ENCODE results near the gene DHRS2.

DHRS2 gene

DNA sequence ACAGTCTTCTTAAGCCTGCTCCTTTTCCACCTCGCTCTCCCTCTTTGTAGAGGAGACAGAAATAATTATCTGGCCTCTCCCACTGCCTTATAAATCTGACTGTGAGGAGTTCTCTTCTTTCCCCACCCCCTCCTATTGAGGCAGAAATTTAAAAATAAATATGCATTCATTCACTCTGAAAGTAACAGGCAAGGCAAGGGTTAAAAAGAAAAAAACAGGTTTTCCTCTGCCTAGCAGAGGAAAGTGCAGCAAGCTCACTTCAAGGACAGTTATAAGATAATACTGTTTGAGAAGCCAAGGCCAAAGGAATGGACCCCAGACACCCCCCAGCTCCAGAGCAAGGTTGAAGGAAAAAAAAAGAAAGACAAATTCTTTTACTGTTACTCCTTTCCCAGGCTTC lies 56.3 kb downstream of the DHRS2 start:
- H3K4me3 ChIP-seq (ENCODE audit: low read depth, low read length), result no peak overlapping the region
- DNase-seq (ENCODE audit: low read depth), result no peak
- no peak for TF ChIP-seq CTCF (IDR thresholded peaks at IDR 0.05; ENCODE audit: low read depth, low read length, missing control alignments)

- TF ChIP-seq CTCF (IDR thresholded peaks at IDR 0.05; ENCODE audit: low read depth, low read length, missing control alignments), result no peak
- H3K4me3 ChIP-seq (ENCODE audit: low read depth, low read length), result no peak overlapping the region
- no peak for DNase-seq (ENCODE audit: low read depth)
These were observed 57.1 kb downstream of the DHRS2 start for GRCh38 chr14:23693252-23693775.

GRCh38 chr14:23694085-23694948 lies 58.2 kb downstream of the DHRS2 start:
- TF ChIP-seq CTCF (IDR thresholded peaks at IDR 0.05; ENCODE audit: low read depth, low read length, missing control alignments), result no peak
- no peak for DNase-seq (ENCODE audit: low read depth)
- H3K4me3 ChIP-seq (ENCODE audit: low read depth, low read length), result no peak overlapping the region

All from GM12864 (cell line).